MV-4-11 (cell line): ENCODE results near the gene RNF25.

Source experiments
- DNase-seq: peaks from one replicate; lab custom pipeline; 2025; lab: John Stamatoyannopoulos, UW

RNF25 gene, protein sequence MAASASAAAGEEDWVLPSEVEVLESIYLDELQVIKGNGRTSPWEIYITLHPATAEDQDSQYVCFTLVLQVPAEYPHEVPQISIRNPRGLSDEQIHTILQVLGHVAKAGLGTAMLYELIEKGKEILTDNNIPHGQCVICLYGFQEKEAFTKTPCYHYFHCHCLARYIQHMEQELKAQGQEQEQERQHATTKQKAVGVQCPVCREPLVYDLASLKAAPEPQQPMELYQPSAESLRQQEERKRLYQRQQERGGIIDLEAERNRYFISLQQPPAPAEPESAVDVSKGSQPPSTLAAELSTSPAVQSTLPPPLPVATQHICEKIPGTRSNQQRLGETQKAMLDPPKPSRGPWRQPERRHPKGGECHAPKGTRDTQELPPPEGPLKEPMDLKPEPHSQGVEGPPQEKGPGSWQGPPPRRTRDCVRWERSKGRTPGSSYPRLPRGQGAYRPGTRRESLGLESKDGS

GRCh38 chr2:218671654-218672566 is at the start of gene RNF25, which contains the start of gene STK36:
TSS of gene RNF25 (minus strand) at chr2:218672002. CDS start at chr2:218671970, 32 bp downstream.
TSS of gene STK36 (plus strand) at chr2:218672086. CDS start at chr2:218672830, 744 bp downstream.
- DNase-seq = peak; percentile 76

DNA sequence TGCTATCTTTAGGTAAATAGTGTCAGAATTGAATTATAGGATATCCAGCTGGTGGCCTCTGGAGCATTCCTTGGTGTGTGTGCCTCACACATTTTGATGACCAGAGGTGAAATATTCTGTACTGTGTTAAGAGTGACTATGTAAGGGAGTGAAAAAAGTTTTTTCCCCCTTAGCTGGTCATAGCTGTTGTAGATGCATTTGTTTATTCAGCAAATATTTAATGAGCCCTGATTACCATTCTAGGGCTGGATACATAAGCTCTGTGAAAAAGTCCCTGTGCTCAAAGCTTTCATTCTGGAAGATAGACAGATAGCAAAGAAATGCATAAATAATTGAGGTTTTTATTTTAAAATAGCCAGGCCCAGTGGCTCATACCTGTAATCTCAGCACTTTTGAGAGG is 49.7 kb upstream of the RNF25 start:
- DNase-seq = no peak

- DNase-seq = no peak
These were observed 48.5 kb upstream of the RNF25 start for GRCh38 chr2:218720048-218721041.

DNA sequence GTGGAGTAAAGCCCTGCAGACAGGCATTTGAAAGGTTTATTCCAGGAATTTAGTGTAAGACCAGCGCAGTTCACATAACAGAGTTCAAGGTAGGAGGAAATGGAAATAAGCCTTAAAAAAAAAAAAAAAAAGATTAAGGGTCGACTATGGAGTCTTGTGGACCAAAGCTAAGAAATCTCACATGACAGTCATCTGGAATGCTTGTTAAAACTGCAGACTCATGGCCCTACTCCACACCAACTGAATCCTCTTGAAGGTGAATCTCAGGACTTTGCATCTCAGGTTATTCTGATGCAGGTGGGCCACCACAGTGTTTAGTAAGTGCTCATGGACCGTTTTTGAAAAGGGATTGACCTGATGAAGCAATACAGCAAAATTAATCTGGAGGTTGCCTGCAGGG is 47.7 kb upstream of the RNF25 start:
- DNase-seq = no peak

DNA sequence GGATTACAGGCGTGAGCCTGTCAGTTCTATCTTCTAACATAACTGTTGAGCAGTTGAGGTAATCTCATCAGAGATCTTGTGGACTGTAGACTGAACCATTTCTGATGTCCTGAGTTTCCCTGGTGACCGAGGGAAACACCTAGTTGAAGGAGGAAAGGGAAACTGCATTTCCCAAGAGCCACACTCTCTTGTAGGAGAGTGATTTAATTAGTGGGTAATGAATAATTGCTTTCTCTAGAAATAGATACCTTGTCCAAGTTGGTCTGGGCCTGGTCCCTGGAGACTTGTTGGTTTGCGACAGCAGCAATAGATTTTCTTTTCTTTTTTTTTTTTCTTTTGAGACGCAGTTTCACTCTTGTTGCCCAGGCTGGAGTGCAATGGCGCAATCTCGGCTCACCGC is 46.3 kb upstream of the RNF25 start:
- DNase-seq = no peak

GRCh38 chr2:218717262-218717661 is 45.5 kb upstream of the RNF25 start:
- no peak for DNase-seq

- DNase-seq = no peak
These were observed 44.3 kb upstream of the RNF25 start for GRCh38 chr2:218716070-218716469.

DNA sequence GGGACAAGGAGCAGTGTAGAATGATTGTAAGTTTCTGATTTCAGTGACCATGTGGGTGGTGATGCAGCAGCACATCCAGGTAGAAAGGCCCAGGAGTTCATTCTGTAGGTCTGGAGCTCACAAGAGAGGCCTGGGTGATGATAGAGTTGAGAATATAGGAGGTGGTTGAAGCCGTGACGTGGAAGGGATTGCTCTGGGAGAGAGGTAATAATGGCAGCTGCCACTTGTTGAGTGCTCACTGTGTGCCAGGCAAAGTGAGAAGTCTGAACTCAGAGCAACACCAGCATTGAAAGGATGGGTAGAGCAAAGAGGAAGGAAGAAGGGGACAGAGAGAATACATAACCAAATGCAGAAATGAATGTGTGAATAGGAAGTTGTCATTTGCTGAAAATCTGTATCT is 42.1 kb upstream of the RNF25 start:
- DNase-seq = peak; percentile 53

- DNase-seq = no peak
These were observed 39.7 kb upstream of the RNF25 start for GRCh38 chr2:218711550-218711929.

GRCh38 chr2:218710687-218711549 is 39.1 kb upstream of the RNF25 start, which contains the start of gene TTLL4:
TSS of gene TTLL4 (plus strand) at chr2:218710835. CDS start at chr2:218737677, 26,842 bp downstream.
- DNase-seq = peak; percentile 97

- DNase-seq = no peak
These were observed 38.5 kb upstream of the RNF25 start for GRCh38 chr2:218710334-218710686.

GRCh38 chr2:218709908-218710307 is 38.1 kb upstream of the RNF25 start:
- no peak for DNase-seq

DNA sequence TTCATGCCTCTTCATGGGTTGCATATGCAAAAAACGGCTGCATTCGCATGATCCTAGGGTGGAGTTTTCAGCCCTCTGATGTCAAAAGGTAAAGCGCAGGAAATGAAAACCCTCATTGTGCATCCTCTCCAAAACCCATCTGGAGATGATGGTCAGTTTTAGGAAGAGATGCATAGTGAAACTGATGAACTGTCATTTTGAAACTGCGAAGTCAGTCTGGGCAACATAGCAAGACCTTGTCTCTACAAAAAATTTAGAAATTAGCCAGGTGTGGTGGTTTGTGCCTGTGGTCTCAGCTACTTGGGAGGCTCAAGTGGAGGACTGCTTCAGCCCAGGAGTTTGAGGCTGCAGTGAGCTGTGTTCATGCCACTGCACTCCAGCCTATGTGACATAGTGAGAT is 36.3 kb upstream of the RNF25 start:
- peak; percentile 47 for DNase-seq

DNA sequence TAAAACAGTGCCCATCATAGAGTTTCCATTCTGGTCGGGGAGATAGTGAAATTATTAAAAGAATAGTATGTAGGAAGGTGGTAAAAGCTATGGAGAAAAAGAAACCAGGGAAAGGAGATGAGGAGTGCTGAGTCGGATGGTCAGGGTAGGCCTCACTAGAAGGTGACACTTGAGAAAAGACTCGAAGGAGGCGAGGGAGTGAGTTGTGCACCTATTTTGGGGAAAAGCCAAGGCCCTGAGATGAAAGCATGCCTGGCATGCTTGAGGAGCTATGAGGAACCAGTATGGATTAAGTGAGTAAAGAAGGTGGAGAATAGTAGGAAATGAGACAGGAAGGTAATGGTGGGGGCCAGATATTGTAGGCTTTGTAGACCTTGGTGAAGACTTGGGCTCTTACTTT is 31.5 kb upstream of the RNF25 start:
- no peak for DNase-seq

GRCh38 chr2:218701806-218702205 is 30.0 kb upstream of the RNF25 start:
- DNase-seq = no peak

DNA sequence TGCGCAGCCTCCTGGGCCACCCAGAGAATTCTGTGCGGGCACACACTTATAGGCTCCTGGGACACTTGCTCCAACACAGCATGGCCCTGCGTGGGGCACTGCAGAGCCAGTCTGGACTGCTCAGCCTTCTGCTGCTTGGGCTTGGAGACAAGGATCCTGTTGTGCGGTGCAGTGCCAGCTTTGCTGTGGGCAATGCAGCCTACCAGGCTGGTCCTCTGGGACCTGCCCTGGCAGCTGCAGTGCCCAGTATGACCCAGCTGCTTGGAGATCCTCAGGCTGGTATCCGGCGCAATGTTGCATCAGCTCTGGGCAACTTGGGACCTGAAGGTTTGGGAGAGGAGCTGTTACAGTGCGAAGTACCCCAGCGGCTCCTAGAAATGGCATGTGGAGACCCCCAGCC is 27.1 kb upstream of the RNF25 start:
- DNase-seq = no peak

- DNase-seq = no peak
These were observed 22.8 kb upstream of the RNF25 start for GRCh38 chr2:218694405-218695145.

GRCh38 chr2:218691234-218691633 is 19.4 kb upstream of the RNF25 start:
- DNase-seq = no peak

DNA sequence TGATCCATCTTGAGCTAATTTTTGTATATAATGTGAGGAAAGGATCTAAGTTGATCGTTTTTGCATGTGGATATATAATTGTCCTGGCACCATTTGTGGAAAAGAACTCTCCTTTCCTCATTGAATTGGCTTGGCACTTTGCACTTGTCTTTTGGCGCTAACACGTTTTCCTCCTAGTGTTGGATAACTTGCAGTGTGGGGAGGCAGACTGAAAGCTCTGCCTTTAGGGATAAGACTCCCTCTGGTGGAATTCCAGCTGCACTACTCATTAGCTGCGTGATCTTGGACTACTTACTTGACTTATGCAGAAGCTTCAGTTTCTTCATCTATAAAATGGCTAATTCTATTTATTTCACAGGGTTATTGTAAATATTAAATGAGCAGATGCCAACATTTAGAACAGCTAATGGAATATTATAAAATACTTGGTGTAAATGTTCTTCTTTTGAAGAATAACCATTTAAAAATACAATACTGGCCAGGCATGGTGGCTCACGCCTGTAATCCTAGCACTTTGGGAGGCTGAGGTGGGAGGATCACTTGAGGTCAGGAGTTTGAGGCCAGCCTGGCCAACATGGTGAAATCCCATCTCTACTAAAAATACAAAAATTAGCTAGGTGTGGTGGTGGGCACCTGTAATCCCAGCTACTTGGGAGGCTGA is 15.7 kb upstream of the RNF25 start:
- peak; percentile 79 for DNase-seq
